B cell (primary cell): ENCODE measurements around the gene DLX1. TPM values are rescaled to one million over a fixed set of nuclear protein-coding genes. Genes with fewer than 3 reads are reported as not detected.

Experiments
- ATAC-seq: fragments of 200-7000 bp; cut with Tn5 transposase; one replicate; pipeline ENCODE4 v1.10.0; 2021; ENCODE audit warnings: low read depth, mild to moderate bottlenecking, moderate number of reproducible peaks, moderate library complexity
- CTCF ChIA-PET: fragments of 350-600 bp; sonication (Branson Sonifier 250); formaldehyde crosslinking; loops from one replicate; lab custom pipeline; 2021; ENCODE audit warnings: antibody characterized with exemption, inconsistent platforms; lab: Charles Lee
- POLR2A ChIA-PET: fragments of 350-600 bp; sonication (Branson Sonifier 250); formaldehyde crosslinking; loops from one replicate; lab custom pipeline; 2021; ENCODE audit warnings: antibody characterized with exemption; lab: Charles Lee
- DNase-seq: peaks from one replicate; pipeline ENCODE4 v3.0.0; 2013
- H2AFZ ChIP-seq: 2 replicates; pipeline ENCODE4 v1.6.1; 2012; ENCODE audit warnings: mild to moderate bottlenecking, low read depth, low read length; ENCODE audit not compliant: insufficient read depth, poor library complexity, severe bottlenecking
- H3K27ac ChIP-seq, 2 donors: 1 replicate in 1 of 2; 2 replicates in 1 of 2; pipeline ENCODE4 v1.5.1; 2012 to 2013; ENCODE audit warnings: low read length in 2 of 2, mild to moderate bottlenecking in 2 of 2, moderate library complexity in 1 of 2
- H3K27me3 ChIP-seq, 4 experiments: fragments of 200-600 bp in 1 of 4; sonication (generic) in 1 of 4; replicated peaks in 1 of 4; 1 replicate in 2 of 4; 2 replicates in 2 of 4; pipeline versions ENCODE4 v1.6.1 to v1.7.0; 2013 to 2016; ENCODE audit warnings: low read length in 3 of 4, mild to moderate bottlenecking in 2 of 4, mixed read lengths in 1 of 4, moderate library complexity in 1 of 4; ENCODE audit not compliant: insufficient read depth in 4 of 4, control insufficient read depth in 3 of 4; ENCODE audit errors: control extremely low read depth in 1 of 4
- H3K36me3 ChIP-seq, 2 experiments: replicated peaks in 1 of 2; 1 replicate in 1 of 2; 2 replicates in 1 of 2; pipeline versions ENCODE4 v1.6.1 to v1.7.1; 2013; ENCODE audit warnings: low read length in 1 of 2; ENCODE audit not compliant: insufficient read depth in 2 of 2, control insufficient read depth in 1 of 2; ENCODE audit errors: control extremely low read depth in 1 of 2, extremely low read depth in 1 of 2
- H3K4me1 ChIP-seq, 2 donors: fragments of 200-600 bp in 1 of 2; sonication (generic) in 1 of 2; 1 replicate in 1 of 2; 2 replicates in 1 of 2; pipeline versions ENCODE4 v1.5.1 to v1.6.1; 2013 to 2017; ENCODE audit warnings: low read length in 2 of 2; ENCODE audit not compliant: control insufficient read depth in 2 of 2, insufficient read depth in 2 of 2
- H3K4me2 ChIP-seq: replicated peaks from 2 replicates; pipeline ENCODE3; 2012; ENCODE audit warnings: mild to moderate bottlenecking, low read depth, low read length; ENCODE audit not compliant: poor library complexity, severe bottlenecking
- H3K4me3 ChIP-seq, 5 experiments: fragments of 200-600 bp in 1 of 5; sonication (generic) in 1 of 5; 1 replicate in 3 of 5; 2 replicates in 2 of 5; pipeline versions ENCODE4 v1.5.1 to v1.7.0; 2011 to 2016; ENCODE audit warnings: low read length in 4 of 5, mild to moderate bottlenecking in 4 of 5, low read depth in 2 of 5, control low read depth in 1 of 5, moderate library complexity in 1 of 5; ENCODE audit not compliant: insufficient read depth in 1 of 5; ENCODE audit errors: control extremely low read depth in 1 of 5, extremely low read depth in 1 of 5
- H3K79me2 ChIP-seq: fragments of 200-600 bp; sonication (generic); one replicate; pipeline ENCODE4 v1.6.0; 2016; ENCODE audit warnings: low read length; ENCODE audit not compliant: control insufficient read depth, insufficient read depth
- H3K9ac ChIP-seq: fragments of 200-600 bp; sonication (generic); 2 replicates; pipeline ENCODE4 v1.6.1; 2017; ENCODE audit warnings: mild to moderate bottlenecking, low read length, moderate library complexity
- H3K9me3 ChIP-seq, 3 donors: one replicate each; pipeline versions ENCODE4 v1.6.1 to v1.7.1; 2013; ENCODE audit warnings: low read length in 2 of 3; ENCODE audit not compliant: control insufficient read depth in 2 of 3, insufficient read depth in 1 of 3; ENCODE audit errors: control extremely low read depth in 1 of 3
- H4K20me1 ChIP-seq: 2 replicates; pipeline ENCODE4 v1.6.0; 2012; ENCODE audit warnings: mild to moderate bottlenecking, low read length; ENCODE audit not compliant: insufficient read depth, control insufficient read depth, poor library complexity, severe bottlenecking
- H3K27ac Mint-ChIP-seq: one replicate; pipeline ENCODE4 v1.8.0; 2021; ENCODE audit warnings: mixed read lengths
- H3K27me3 Mint-ChIP-seq: one replicate; pipeline ENCODE4 v1.8.0; 2021; ENCODE audit warnings: mixed read lengths
- H3K4me1 Mint-ChIP-seq: one replicate; pipeline ENCODE4 v1.8.0; 2021; ENCODE audit warnings: mixed read lengths
- H3K4me3 Mint-ChIP-seq: one replicate; pipeline ENCODE4 v1.8.0; 2021; ENCODE audit warnings: mixed read lengths
- H3K9me3 Mint-ChIP-seq: one replicate; pipeline ENCODE4 v1.8.0; 2022; ENCODE audit warnings: mixed read lengths; ENCODE audit not compliant: insufficient read depth
- EZH2 ChIP-seq: IDR thresholded peaks from 2 replicates; pipeline ENCODE4 v1.6.1; 2012; ENCODE audit warnings: borderline replicate concordance, low read depth, mild to moderate bottlenecking, moderate library complexity, low read length; ENCODE audit not compliant: insufficient read depth, poor library complexity, severe bottlenecking
- WGBS: methylation state at CpG from one replicate; pipeline ENCODE4 v1.1.5; 2013; ENCODE audit warnings: missing lambda C conversion rate; ENCODE audit not compliant: insufficient coverage; 5-methylcytosine and 5-hydroxymethylcytosine counted together
- intact Hi-C: fragments of 100-400 bp; cut with micrococcal nuclease; formaldehyde crosslinking; loops from one replicate; pipeline ENCODE4 v1.10.0; 2022
- polyA plus RNA-seq: library from polyadenylated mRNA; depleted of rRNA; stranded (reverse); fragments of >200 nt; gene quantifications from 2 replicates; pipeline ENCODE4 v1.2.3, GENCODE V29; 2012
- total RNA-seq, 2 donors: library from RNA; stranded (reverse); fragments of 120-200 nt in 1 of 2; gene quantifications; 1 replicate in 1 of 2; 2 replicates in 1 of 2; pipeline versions ENCODE4 v1.2.3 to v1.2.4, GENCODE V29; 2013 to 2022
- TF ChIP-seq, protein P1 (sequence below): fragments of 200-600 bp; IDR thresholded peaks from one replicate; pipeline ENCODE4 v1.8.0; 2022; ENCODE audit warnings: antibody characterized with exemption, mild to moderate bottlenecking

The DLX1 gene
- total and polyA plus RNA-seq, 2 donors (not counting 1 experiment from before 2014, with no cell fraction given), result not detected

GRCh38 chr2:172091761-172092566 lies 6.7 kb downstream of the DLX1 start:
- H3K9me3 ChIP-seq, result peaks cover 4 to 81% (median 17%) of the 10 kb centered on the region in 3 donors
- WGBS, result 16% methylated on average over 6 of the region's 11 CpGs
- H3K36me3 ChIP-seq, result no peaks in the 10 kb centered on the region
- ATAC-seq (no peak), DNase-seq (peak; percentile 24)
- H3K4me3 ChIP-seq, result no peak overlapping the region
- Mint-ChIP-seq H3K27me3 (peaks cover 77% of the 10 kb centered on the region), H3K4me1 (peaks cover 34% of the 10 kb centered on the region), H3K9me3 (no peaks in the 10 kb centered on the region), H3K27ac (no peak overlapping the region), H3K4me3 (no peak overlapping the region)
- ChIA-PET CTCF (interaction anchor here (1.4 to 10.1 kb wide), 2 partner anchors 11 to 12 kb away, joined by 3 to 58 read pairs; partner anchors contain the start of gene DLX2), POLR2A (interaction anchor here (0.8 kb wide), 1 partner anchor 8 kb away, joined by 3 read pairs; no protein-coding TSS in a partner anchor)
- intact Hi-C loops, result no loop called here
- H3K4me1 ChIP-seq, result peaks cover 37 to 62% of the 10 kb centered on the region in 2 donors
- peaks cover 3 to 96% (median 82%) of the 10 kb centered on the region in 4 experiments for H3K27me3 ChIP-seq
- H3K9ac ChIP-seq, result no peak overlapping the region
- no peaks in the 10 kb centered on the region for H4K20me1 ChIP-seq
- no peaks in the 10 kb centered on the region for H3K79me2 ChIP-seq
- H3K4me2 ChIP-seq, result no peak overlapping the region
- no peak overlapping the region for H2AFZ ChIP-seq
- peak; percentile 31 for TF ChIP-seq EZH2
- TF ChIP-seq, protein P1, sequence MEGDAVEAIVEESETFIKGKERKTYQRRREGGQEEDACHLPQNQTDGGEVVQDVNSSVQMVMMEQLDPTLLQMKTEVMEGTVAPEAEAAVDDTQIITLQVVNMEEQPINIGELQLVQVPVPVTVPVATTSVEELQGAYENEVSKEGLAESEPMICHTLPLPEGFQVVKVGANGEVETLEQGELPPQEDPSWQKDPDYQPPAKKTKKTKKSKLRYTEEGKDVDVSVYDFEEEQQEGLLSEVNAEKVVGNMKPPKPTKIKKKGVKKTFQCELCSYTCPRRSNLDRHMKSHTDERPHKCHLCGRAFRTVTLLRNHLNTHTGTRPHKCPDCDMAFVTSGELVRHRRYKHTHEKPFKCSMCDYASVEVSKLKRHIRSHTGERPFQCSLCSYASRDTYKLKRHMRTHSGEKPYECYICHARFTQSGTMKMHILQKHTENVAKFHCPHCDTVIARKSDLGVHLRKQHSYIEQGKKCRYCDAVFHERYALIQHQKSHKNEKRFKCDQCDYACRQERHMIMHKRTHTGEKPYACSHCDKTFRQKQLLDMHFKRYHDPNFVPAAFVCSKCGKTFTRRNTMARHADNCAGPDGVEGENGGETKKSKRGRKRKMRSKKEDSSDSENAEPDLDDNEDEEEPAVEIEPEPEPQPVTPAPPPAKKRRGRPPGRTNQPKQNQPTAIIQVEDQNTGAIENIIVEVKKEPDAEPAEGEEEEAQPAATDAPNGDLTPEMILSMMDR, result no peak
- no peak overlapping the region for H3K27ac ChIP-seq
